HEK293 (cell line): ENCODE data around the gene FGF8.

Experiments used
- ZNF2 ChIP-seq: fragments of 450-650 bp; formaldehyde crosslinking; IDR thresholded peaks from 2 replicates; pipeline ENCODE4 v1.5.1; 2016; ENCODE audit warnings: missing biosample characterization, missing genetic modification characterization
- ZNF776 ChIP-seq: fragments of 450-650 bp; formaldehyde crosslinking; IDR thresholded peaks from 2 replicates; pipeline ENCODE4 v1.5.0; 2017; ENCODE audit warnings: missing biosample characterization, missing genetic modification characterization, borderline replicate concordance
- TF ChIP-seq, protein P1 (sequence below): fragments of 450-650 bp; formaldehyde crosslinking; IDR thresholded peaks from 2 replicates; pipeline ENCODE4 v1.5.1; 2016; ENCODE audit warnings: missing biosample characterization, missing genetic modification characterization
- TF ChIP-seq, protein P2 (sequence below): fragments of 450-650 bp; formaldehyde crosslinking; IDR thresholded peaks from 2 replicates; pipeline ENCODE4 v1.5.1; 2016; ENCODE audit warnings: missing biosample characterization, missing genetic modification characterization, low read depth

DNA sequence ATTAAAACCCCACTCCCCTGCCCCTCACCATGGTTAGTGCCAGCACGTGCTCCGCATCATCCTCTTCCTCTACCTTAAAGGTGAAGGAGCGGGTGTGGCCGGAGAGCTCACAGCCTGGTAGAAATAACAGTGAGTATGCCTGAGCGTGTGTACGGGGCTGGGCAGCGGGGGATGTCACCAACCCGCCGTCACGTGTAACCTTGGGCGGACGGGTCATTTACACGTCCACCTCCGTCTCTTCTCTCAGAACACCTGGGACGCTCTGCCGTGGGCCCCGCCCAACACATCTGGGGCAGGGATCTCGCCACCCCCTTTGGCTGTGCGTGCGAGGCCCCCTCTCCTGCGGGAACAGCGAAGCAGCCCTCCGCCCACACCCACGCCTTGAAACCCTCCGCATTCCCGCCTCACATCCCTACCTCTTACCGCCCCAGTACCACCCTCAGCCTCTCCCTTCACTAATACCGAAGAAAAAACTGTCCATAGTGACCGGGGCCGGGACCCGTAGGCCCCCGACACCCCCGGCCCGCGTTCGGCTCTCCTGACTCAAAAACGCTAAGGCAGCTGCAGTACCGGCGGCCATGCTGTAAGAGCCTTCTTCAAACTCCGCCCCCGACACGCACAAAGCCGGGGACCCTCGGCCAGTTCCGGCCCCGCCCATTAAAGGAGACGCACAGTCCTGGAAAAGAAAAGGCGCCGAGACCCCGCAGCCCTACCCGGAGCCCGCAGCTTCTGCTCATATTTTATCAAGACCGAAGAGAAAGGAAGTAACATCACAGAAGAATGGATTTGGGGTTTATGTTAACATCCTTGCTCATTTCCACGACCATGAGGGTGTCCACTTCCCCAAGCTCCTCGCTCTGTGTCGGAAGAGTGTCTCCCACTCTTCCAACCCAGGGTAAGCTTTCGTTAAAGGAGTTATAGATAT is 7.2 kb upstream of the FGF8 start, which contains the start of gene NPM3:
- TF ChIP-seq ZNF776 (tag by site-specific recombination) (no peak), ZNF2 (tag by site-specific recombination) (peak; percentile 85; the same call in 1 of the 2 replicates)
- TF ChIP-seq, protein P1, sequence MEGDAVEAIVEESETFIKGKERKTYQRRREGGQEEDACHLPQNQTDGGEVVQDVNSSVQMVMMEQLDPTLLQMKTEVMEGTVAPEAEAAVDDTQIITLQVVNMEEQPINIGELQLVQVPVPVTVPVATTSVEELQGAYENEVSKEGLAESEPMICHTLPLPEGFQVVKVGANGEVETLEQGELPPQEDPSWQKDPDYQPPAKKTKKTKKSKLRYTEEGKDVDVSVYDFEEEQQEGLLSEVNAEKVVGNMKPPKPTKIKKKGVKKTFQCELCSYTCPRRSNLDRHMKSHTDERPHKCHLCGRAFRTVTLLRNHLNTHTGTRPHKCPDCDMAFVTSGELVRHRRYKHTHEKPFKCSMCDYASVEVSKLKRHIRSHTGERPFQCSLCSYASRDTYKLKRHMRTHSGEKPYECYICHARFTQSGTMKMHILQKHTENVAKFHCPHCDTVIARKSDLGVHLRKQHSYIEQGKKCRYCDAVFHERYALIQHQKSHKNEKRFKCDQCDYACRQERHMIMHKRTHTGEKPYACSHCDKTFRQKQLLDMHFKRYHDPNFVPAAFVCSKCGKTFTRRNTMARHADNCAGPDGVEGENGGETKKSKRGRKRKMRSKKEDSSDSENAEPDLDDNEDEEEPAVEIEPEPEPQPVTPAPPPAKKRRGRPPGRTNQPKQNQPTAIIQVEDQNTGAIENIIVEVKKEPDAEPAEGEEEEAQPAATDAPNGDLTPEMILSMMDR (tag by site-specific recombination), result no peak
- TF ChIP-seq, protein P2, sequence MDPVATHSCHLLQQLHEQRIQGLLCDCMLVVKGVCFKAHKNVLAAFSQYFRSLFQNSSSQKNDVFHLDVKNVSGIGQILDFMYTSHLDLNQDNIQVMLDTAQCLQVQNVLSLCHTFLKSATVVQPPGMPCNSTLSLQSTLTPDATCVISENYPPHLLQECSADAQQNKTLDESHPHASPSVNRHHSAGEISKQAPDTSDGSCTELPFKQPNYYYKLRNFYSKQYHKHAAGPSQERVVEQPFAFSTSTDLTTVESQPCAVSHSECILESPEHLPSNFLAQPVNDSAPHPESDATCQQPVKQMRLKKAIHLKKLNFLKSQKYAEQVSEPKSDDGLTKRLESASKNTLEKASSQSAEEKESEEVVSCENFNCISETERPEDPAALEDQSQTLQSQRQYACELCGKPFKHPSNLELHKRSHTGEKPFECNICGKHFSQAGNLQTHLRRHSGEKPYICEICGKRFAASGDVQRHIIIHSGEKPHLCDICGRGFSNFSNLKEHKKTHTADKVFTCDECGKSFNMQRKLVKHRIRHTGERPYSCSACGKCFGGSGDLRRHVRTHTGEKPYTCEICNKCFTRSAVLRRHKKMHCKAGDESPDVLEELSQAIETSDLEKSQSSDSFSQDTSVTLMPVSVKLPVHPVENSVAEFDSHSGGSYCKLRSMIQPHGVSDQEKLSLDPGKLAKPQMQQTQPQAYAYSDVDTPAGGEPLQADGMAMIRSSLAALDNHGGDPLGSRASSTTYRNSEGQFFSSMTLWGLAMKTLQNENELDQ (tag by site-specific recombination), result no peak
